ENCODE measurements around the gene MPRIP. TPM values are rescaled to one million over a fixed set of nuclear protein-coding genes. Genes with fewer than 3 reads are reported as not detected.

MPRIP gene
- total RNA-seq, 1 donor: 62.9 TPM

DNA sequence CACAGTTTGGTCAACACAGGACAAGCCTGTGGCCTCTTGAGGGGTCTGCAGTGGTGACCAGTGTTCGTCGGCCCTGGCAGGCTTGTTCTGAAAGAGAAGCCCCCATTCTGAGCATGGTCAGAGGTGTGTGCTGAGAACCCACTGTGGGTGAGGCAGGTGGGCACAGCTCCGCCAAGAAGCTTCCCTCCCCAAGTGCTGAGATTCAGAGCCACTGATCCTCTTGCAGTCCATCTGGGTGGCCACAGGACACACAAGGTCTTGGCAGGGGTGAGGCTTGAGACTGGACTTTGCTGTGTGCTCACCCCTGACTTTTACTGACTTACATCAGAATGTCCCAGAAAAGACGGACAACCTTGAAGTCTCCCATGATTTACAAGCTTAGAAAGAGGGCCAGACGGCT, 18.7 kb downstream of the MPRIP start:
- Histone ChIP-seq H3K4me1 (ENCODE audit: insufficient read depth, low read length) (peaks cover 21% of the 10 kb centered on the region), H3K4me3 (ENCODE audit: low read length) (no peak overlapping the region), H3K27me3 (ENCODE audit: insufficient read depth, low read length) (no peaks in the 10 kb centered on the region), H3K9me3 (ENCODE audit: low read depth, low read length) (no peaks in the 10 kb centered on the region)

DNA sequence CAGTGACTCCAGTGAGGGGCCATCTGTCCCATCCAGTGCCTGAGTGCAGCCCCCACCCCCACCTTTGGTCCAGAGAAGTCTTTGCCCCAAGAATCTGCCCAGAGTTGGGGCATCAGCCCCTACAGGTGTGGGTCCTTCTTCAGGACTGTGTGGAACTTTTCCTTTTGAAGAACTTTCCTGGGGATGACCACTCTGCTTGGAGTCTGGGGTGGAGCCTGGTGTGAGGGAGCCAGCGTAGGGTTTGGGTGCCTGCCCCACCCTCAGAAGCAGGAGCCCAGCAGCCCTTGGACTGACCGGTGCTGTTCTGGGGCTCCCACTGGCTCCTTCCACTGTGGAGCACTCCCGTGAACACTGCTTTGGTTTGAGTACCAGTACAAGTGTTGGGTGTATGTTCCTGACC, 19.3 kb downstream of the MPRIP start:
- peaks cover 26% of the 10 kb centered on the region for H3K4me1 ChIP-seq (ENCODE audit: insufficient read depth, low read length)
- no peaks in the 10 kb centered on the region for H3K9me3 ChIP-seq (ENCODE audit: low read depth, low read length)
- H3K4me3 ChIP-seq (ENCODE audit: low read length): no peak overlapping the region

DNA sequence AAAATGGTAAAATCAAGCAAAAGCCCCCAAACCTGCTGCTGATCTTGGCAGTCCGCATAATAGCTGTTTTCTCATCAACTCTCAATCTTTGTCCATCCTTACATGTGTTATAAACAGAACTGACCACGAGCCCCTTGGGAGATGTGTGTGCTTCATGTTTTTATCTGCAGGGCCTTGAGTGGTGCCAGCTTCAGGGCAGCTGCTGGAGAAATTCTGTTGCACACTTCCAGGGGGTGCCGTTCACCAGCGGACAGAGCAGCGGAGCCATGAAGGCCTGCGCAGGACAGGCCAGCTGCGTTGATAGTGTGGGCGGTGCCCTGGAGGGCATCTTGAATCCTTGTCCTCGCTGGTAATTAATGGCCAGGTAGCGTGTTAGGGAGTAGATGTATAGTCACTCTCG, 20.1 kb downstream of the MPRIP start:
- no peak overlapping the region for H3K4me3 ChIP-seq (ENCODE audit: low read length)
- H3K4me1 ChIP-seq (ENCODE audit: insufficient read depth, low read length): peaks cover 33% of the 10 kb centered on the region
- H3K27me3 ChIP-seq (ENCODE audit: insufficient read depth, low read length): no peaks in the 10 kb centered on the region
- no peaks in the 10 kb centered on the region for H3K9me3 ChIP-seq (ENCODE audit: low read depth, low read length)

More for the DNA sequence above, 19.3 kb downstream of the MPRIP start:
- H3K27me3 ChIP-seq (ENCODE audit: insufficient read depth, low read length): no peaks in the 10 kb centered on the region

DNA sequence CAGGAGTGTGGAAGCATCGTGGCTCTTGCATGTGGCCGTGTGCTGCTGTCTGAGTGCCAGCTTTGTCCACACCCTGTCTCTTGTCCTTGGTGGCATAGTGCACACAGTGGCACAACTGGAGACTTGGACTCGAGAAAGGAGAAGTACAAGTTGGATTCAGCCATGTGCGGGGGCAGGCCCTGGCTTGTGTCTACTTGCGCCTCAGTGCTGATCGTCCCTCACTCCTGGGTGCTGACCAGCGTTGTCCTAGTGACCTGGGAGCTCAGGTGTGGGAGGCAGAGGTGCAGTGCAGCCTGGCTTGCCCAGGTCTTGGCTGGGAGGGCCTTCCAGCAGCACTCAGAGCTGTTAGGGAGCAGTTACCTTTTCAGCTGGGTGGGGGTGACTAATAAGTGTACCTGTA, 20.6 kb downstream of the MPRIP start:
- no peaks in the 10 kb centered on the region for H3K27me3 ChIP-seq (ENCODE audit: insufficient read depth, low read length)
- H3K9me3 ChIP-seq (ENCODE audit: low read depth, low read length): no peaks in the 10 kb centered on the region
- no peak overlapping the region for H3K4me3 ChIP-seq (ENCODE audit: low read length)
- peaks cover 34% of the 10 kb centered on the region for H3K4me1 ChIP-seq (ENCODE audit: insufficient read depth, low read length)

DNA sequence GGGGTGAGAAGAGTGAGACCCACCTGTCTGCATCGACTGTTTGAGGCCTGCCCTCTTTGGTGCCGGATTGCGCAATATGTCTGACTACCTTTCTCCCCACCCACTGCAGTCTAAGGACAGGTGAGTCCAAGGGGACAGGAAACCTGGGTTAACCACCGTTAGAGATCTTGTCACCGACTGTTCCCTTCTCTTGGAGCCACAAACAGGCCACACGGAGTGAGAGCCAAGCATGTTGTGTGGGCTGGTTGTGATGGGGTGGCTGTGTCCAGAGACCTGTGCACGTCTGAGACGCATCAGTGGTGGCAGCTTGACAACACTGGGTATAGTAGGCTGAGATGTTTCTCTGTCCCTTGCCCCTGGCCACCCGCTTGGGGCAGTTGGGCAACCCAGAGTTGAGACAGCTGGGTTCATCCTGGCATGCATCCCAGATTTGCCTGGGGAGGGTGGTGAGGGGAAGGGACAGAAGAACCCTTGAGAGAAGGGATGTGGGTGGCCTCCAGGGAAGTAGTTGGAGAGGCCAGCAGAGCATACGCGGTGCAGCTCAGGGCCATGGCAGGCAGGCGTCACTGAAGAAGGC, 21.4 kb downstream of the MPRIP start:
- H3K27me3 ChIP-seq (ENCODE audit: insufficient read depth, low read length): no peaks in the 10 kb centered on the region
- no peak overlapping the region for H3K4me3 ChIP-seq (ENCODE audit: low read length)
- peaks cover 34% of the 10 kb centered on the region for H3K4me1 ChIP-seq (ENCODE audit: insufficient read depth, low read length)
- H3K9me3 ChIP-seq (ENCODE audit: low read depth, low read length): no peaks in the 10 kb centered on the region

DNA sequence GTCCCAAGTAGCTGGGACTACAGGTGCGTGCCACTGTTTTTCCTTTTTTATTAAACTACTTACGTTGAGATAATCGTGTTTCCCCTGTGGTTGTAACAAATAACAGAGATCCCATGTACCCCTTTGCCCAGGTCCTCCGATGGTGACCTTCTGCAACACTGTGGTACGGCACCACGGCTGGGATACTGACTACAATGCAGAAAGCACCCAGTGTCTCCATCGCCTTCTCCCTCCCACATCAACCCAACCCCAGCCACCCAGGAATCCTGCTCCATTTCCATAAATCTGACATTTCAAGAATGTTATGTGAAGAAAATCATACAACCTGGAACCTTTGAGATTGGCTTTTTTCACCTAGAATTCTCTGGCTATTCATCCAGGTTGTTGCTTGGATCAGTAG, 22.1 kb downstream of the MPRIP start:
- Histone ChIP-seq H3K27me3 (ENCODE audit: insufficient read depth, low read length) (no peaks in the 10 kb centered on the region), H3K9me3 (ENCODE audit: low read depth, low read length) (no peaks in the 10 kb centered on the region), H3K4me3 (ENCODE audit: low read length) (no peak overlapping the region), H3K4me1 (ENCODE audit: insufficient read depth, low read length) (peaks cover 34% of the 10 kb centered on the region)

DNA sequence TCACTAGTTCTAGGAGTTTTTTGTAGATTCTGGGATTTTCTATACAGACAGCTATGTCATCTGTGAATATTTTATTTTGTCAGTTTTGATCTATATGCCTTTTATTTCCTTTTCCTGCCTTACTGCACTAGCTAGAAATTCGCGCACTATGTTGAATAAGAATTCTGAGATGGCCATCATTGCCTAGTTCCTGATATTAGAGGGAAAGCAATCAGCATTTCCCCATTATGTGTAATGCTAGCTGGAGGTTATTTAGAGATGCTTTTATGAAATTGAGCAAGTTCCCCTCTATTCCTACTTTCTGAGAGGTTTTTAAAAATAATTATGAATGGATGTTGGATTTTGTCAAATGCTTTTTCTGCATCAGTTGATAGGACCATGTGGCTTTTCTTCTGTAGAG, 23.8 kb downstream of the MPRIP start:
- no peaks in the 10 kb centered on the region for H3K27me3 ChIP-seq (ENCODE audit: insufficient read depth, low read length)
- H3K9me3 ChIP-seq (ENCODE audit: low read depth, low read length): no peaks in the 10 kb centered on the region
- peaks cover 34% of the 10 kb centered on the region for H3K4me1 ChIP-seq (ENCODE audit: insufficient read depth, low read length)
- H3K4me3 ChIP-seq (ENCODE audit: low read length): no peak overlapping the region

DNA sequence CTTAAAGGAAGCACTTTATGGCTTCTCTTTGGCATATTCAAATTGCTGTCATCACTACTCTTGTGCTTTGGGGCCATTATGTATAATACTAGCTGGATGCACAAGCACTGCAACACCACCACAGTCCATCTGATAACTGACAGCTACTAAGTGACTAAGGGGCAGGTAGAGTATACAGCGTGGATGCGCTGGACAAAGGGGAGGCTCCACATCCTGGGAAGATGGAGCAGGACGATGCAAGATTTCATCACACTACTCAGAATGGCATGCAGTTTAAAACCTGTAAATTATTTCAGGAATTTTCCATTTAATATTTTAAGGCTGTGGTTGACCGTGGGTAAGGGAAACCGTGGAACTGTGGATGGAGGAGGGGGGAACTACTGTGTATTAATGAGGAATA, 25.0 kb downstream of the MPRIP start:
- H3K4me1 ChIP-seq (ENCODE audit: insufficient read depth, low read length): peaks cover 41% of the 10 kb centered on the region
- H3K4me3 ChIP-seq (ENCODE audit: low read length): no peak overlapping the region
- no peaks in the 10 kb centered on the region for H3K9me3 ChIP-seq (ENCODE audit: low read depth, low read length)
- H3K27me3 ChIP-seq (ENCODE audit: insufficient read depth, low read length): no peaks in the 10 kb centered on the region

DNA sequence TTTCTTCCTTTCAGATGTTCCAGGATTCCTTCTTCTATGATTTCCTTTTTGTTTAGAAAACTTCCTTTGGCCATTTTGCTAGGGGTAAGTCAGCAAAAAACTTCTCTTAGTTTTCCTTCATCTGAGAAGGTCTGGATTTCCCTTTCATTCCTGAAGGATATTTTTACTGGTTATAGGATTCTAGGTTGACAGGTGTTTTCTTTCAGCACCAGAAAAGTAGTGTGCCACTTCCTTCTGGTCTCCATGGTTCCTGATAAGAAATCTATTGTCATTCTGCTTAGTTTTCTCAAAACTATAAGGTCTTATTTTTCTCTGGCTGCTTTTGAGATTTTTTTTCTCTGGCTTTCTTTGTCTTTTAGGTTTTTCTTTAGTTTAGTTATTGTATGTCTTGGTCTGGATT, 27.6 kb downstream of the MPRIP start:
- Histone ChIP-seq H3K9me3 (ENCODE audit: low read depth, low read length) (no peaks in the 10 kb centered on the region), H3K4me3 (ENCODE audit: low read length) (no peak overlapping the region), H3K27me3 (ENCODE audit: insufficient read depth, low read length) (no peaks in the 10 kb centered on the region), H3K4me1 (ENCODE audit: insufficient read depth, low read length) (peaks cover 20% of the 10 kb centered on the region)

DNA sequence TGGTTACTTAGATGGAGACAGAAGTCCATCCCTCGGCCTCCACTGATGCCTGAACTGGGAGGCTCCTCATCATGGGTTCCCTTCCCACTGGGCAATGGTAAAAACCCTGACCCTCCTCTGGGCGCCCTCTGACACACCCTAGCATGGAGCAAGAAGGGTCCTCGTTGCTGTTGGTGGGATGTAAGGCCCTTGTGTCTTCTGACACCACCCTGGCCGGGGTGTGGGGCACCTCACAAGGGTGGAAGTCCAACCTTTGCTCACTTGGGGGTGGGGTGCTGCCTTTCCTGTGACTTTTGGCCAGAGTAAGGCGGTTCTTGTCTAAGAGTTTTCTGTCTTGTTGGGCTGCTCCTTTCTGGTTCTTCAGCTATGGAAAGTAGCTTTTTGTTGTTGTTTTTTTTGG, 28.7 kb downstream of the MPRIP start:
- H3K27me3 ChIP-seq (ENCODE audit: insufficient read depth, low read length): no peaks in the 10 kb centered on the region
- no peak overlapping the region for H3K4me3 ChIP-seq (ENCODE audit: low read length)
- no peaks in the 10 kb centered on the region for H3K9me3 ChIP-seq (ENCODE audit: low read depth, low read length)
- peaks cover 20% of the 10 kb centered on the region for H3K4me1 ChIP-seq (ENCODE audit: insufficient read depth, low read length)

DNA sequence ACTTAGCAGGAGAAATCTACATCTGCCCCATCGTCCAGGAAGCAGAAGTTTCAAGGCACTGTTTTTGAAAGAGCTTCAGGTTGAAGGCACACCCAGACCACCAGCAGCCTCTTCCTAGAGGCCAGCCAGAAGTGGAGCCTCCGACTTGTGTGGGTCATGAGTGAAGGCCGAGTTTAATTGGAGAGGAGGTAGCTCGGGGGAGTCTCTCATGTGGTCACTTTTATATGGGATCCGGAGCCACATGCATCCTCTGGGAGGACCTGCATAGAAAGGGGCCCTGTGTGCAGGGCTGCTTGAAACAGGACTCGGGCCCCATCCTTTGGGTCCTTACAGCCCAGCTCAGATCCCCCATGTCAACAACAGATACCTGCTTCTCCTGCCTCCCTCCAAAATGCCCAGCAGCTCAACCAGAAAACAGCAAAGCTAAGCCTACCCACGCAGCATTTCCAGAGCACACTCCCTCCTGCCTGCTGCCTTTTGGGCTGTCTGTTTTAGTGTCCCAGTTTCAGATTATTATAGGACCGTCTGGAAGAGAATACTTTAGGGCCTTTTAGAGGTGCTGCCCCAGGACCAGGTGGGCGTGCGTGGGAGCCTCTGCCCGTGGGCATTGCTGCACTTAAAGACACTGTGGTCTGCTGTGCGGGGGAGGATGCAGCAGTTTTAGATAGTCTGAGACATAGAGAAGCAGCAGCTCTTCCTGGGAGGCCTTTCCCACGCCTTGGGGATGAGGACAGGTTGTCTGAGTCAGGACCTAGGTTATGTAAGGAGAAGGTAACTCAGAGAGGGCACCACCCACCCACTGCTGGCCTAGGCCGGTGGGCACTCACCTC, 29.5 kb downstream of the MPRIP start:
- Histone ChIP-seq H3K27me3 (ENCODE audit: insufficient read depth, low read length) (no peaks in the 10 kb centered on the region), H3K9me3 (ENCODE audit: low read depth, low read length) (no peaks in the 10 kb centered on the region), H3K4me1 (ENCODE audit: insufficient read depth, low read length) (peaks cover 13% of the 10 kb centered on the region), H3K4me3 (ENCODE audit: low read length) (no peak overlapping the region)

DNA sequence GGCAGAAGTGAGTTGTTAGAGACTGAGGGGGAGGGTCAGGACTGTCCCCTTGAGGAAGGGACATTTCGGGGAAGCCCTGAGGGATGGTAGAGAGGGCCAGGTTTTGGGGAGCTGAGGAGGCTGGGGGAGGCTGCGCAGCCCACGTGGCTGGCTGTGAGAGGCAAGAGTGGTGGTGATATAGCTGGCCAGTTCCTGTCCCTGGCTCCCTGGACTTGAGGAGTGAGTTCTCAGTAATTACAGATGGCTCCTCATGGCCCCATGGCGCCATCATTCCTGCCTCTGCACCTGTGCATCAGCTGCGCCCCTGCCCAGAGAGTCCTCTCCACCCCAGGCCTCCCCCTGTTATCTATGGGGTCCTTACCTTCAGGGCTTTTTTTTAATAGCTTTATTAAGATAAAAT, 30.3 kb downstream of the MPRIP start:
- Histone ChIP-seq H3K4me1 (ENCODE audit: insufficient read depth, low read length) (peaks cover 7% of the 10 kb centered on the region), H3K27me3 (ENCODE audit: insufficient read depth, low read length) (no peaks in the 10 kb centered on the region), H3K9me3 (ENCODE audit: low read depth, low read length) (no peaks in the 10 kb centered on the region), H3K4me3 (ENCODE audit: low read length) (no peak overlapping the region)

DNA sequence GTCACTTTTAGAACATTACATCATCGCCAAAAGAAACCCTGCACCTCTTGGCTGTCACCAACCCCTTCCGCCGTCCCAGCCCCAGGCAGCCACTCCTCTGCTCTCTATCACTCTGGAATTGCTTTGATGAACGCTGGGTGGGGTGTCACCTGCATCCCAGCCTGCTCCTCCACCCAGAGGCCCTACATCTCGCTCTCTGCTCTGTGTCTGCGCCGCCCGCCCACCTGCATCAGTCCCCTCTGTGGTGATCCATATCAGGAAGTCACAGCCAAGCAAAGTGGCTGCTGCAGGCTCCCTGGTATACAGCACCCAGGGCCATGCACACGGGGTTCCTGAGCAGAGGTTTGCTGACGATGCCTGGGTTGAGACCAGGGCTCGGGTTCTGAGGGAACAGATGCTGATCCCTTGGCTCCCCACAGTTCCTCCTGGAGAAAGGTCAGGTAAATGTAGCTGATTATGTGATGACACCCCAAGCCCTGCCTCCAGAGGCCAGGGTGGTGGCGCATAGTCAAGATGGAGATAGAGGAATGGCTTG, 30.8 kb downstream of the MPRIP start:
- peaks cover 7% of the 10 kb centered on the region for H3K4me1 ChIP-seq (ENCODE audit: insufficient read depth, low read length)
- no peaks in the 10 kb centered on the region for H3K27me3 ChIP-seq (ENCODE audit: insufficient read depth, low read length)
- no peaks in the 10 kb centered on the region for H3K9me3 ChIP-seq (ENCODE audit: low read depth, low read length)
- H3K4me3 ChIP-seq (ENCODE audit: low read length): no peak overlapping the region

DNA sequence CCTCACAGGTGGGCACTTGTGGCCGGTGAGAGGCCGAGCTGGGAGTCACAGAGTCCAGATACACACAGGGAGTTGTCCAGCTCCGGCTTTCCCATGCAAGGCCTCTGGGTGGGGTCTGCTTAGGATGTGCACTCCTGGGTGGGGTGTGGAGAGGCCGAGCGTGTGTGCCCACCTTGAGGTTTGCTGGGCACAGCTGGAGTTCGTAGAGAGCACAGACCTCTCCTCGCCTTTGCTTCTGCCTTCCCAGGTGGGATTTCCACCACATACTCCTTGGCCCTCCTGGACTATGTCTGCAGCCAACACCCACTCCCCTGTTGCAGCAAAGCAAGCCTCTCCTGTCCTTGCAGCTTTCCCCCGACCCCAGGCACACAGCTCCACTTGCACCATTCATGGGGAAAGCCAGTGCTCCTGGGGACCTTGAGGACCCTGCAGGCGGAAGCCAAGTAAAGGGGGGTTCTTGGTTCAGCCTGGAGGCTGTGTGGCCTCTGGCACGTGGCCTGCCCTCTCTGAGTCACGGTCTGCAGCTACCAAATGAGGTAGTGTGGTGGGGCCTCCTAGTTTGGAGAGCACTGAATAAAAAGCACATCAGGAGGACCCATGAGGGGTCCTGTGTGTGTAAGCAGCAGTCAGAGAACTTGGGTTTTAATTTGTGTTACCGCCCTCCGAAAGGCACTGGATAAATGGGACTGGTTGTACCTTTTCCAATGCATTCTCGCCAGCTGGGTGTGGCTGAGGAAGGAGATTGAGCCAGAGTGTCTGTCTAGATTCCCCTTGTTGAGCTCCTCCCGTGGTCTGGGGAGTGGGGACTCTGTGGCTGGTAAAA, 31.5 kb downstream of the MPRIP start:
- H3K4me1 ChIP-seq (ENCODE audit: insufficient read depth, low read length): peaks cover 7% of the 10 kb centered on the region
- H3K4me3 ChIP-seq (ENCODE audit: low read length): no peak overlapping the region
- no peaks in the 10 kb centered on the region for H3K27me3 ChIP-seq (ENCODE audit: insufficient read depth, low read length)
- H3K9me3 ChIP-seq (ENCODE audit: low read depth, low read length): no peaks in the 10 kb centered on the region

DNA sequence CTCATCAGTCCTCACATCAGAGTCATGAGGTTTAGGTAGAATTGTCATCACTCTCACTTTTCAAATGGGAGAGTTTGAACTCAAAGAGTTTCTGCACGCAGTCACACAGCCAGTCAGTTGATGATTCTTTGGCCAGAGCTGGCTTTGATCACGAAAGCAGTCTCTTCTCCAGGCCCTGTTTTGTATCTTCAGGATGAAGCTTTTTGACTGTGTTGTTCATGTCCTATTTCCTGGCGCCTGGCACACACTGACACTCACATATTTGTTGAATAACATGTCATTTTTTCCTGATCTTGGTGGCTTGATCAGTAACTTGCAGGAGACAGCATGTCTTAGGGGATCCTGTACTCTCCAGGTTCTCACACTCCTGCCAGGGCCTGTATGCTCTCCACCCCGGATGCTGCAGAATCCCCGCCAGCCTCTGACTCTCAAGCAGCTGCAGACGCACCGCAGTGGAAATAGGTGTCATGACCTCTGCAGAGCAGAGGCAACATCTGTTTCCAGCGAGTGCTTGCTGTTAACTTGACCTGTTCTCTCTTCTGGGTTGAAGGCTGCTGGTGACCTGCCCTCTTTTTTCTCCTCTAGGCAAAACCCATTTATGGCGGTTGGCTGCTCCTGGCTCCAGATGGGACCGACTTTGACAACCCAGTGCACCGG, 33.0 kb downstream of the MPRIP start:
- peaks cover 7% of the 10 kb centered on the region for H3K4me1 ChIP-seq (ENCODE audit: insufficient read depth, low read length)
- no peaks in the 10 kb centered on the region for H3K9me3 ChIP-seq (ENCODE audit: low read depth, low read length)
- H3K4me3 ChIP-seq (ENCODE audit: low read length): no peak overlapping the region
- no peaks in the 10 kb centered on the region for H3K27me3 ChIP-seq (ENCODE audit: insufficient read depth, low read length)

Data from mononuclear cell (primary cell).